Spleen (tissue), 11 donors: Measurements from ENCODE around the gene ADARB2. TPM values are rescaled to one million over a fixed set of nuclear protein-coding genes. Genes with fewer than 3 reads are reported as not detected.

ENCODE experiments used
- DNase-seq: peaks from one replicate; pipeline ENCODE4 v3.0.0-alpha.2; 2020
- H3K27ac ChIP-seq, 8 donors: fragments of 200-600 bp; sonication (generic) in 7 of 8; 1 replicate in 4 of 8; 2 replicates in 4 of 8; pipeline versions ENCODE4 v1.5.0 to v1.8.0; 2016 to 2021; ENCODE audit warnings: inconsistent platforms in 4 of 8, mild to moderate bottlenecking in 4 of 8, moderate library complexity in 1 of 8
- H3K27me3 ChIP-seq, 7 donors: fragments of 200-600 bp; sonication (generic) in 6 of 7; replicated peaks in 1 of 7; 1 replicate in 4 of 7; 2 replicates in 3 of 7; pipeline versions ENCODE4 v1.5.0 to v1.8.0; 2016 to 2021; ENCODE audit warnings: inconsistent platforms in 3 of 7, mild to moderate bottlenecking in 1 of 7
- H3K36me3 ChIP-seq, 6 donors: fragments of 200-600 bp; sonication (generic) in 5 of 6; 1 replicate in 4 of 6; 2 replicates in 2 of 6; pipeline versions ENCODE4 v1.5.0 to v1.8.0; 2016 to 2021; ENCODE audit warnings: inconsistent platforms in 2 of 6
- H3K4me1 ChIP-seq, 6 donors: fragments of 200-600 bp; sonication (generic) in 5 of 6; 1 replicate in 3 of 6; 2 replicates in 3 of 6; pipeline versions ENCODE4 v1.5.0 to v1.8.0; 2016 to 2021; ENCODE audit warnings: inconsistent platforms in 3 of 6
- H3K4me3 ChIP-seq, 8 donors: fragments of 200-600 bp; sonication (generic) in 7 of 8; 1 replicate in 4 of 8; 2 replicates in 4 of 8; pipeline versions ENCODE4 v1.5.0 to v1.8.0; 2016 to 2021; ENCODE audit warnings: inconsistent platforms in 4 of 8, mild to moderate bottlenecking in 4 of 8, moderate library complexity in 2 of 8
- H3K9me3 ChIP-seq, 8 donors: fragments of 200-600 bp; sonication (generic) in 7 of 8; 1 replicate in 4 of 8; 2 replicates in 4 of 8; pipeline versions ENCODE4 v1.5.0 to v1.8.0; 2016 to 2021; ENCODE audit warnings: inconsistent platforms in 4 of 8
- CTCF ChIP-seq, 11 experiments: fragments of 200-600 bp in 7 of 11; fragments of 450-650 bp in 4 of 11; sonication (generic) in 4 of 11; IDR thresholded peaks in 8 of 11; conservative IDR thresholded peaks in 3 of 11; 1 replicate in 7 of 11; 2 replicates in 4 of 11; pipeline versions ENCODE4 v1.4.0 to v1.8.0; 2016 to 2021; ENCODE audit warnings: antibody characterized with exemption in 11 of 11, inconsistent platforms in 4 of 11, mild to moderate bottlenecking in 1 of 11
- POLR2A ChIP-seq, 3 donors: fragments of 450-650 bp; IDR thresholded peaks; one replicate each; pipeline ENCODE4 v1.5.1; 2017; ENCODE audit warnings: antibody characterized with exemption in 3 of 3, mild to moderate bottlenecking in 1 of 3
- POLR2AphosphoS5 ChIP-seq, 3 donors: sonication (generic); formaldehyde crosslinking; IDR thresholded peaks; one replicate each; pipeline ENCODE4 v1.5.1; 2017; ENCODE audit warnings: antibody characterized with exemption in 3 of 3
- WGBS, 5 donors: extraction: QIAGEN DNeasy Blood & Tissue Kit in 3 of 5; methylation state at CpG; one replicate each; pipeline versions ENCODE4 v1.1.5 to v1.1.7; 2013 to 2018; 5-methylcytosine and 5-hydroxymethylcytosine counted together
- intact Hi-C: fragments of 100-400 bp; cut with DNase I; formaldehyde crosslinking; loops from one replicate; pipeline ENCODE4 v1.15.0; 2023; ENCODE audit warnings: low total_unique reads
- polyA plus RNA-seq, 3 donors: library from polyadenylated mRNA; stranded (reverse); fragments of 200-250 nt; gene quantifications; one replicate each; pipeline ENCODE4 v1.2.1, GENCODE V29; 2013
- total RNA-seq, 7 donors: library from RNA; depleted of rRNA in 3 of 7; stranded (reverse); fragments of >200 nt in 3 of 7; fragmentation: NEBNext Ultra II Directional in 4 of 7; extraction: Animal tissue kit (Norgen Biotek cat#: 25700) in 4 of 7; gene quantifications; one replicate each; pipeline versions ENCODE4 v1.1.0 to v1.2.1, GENCODE V29; 2016 to 2021
- donor health status: healthy with polysubstance abuse.
- donor health status: DM: no; HTN: no; CAD: no; lungs with moderate emphysema.
- donor health status: DM: no; HTN: no; CAD: no.
- donor health status: Bipolar disorder and iron deficiency.
- donor health status: healthy.
- donor health status: DM: no; HTN: no; CAD: no.
- donor health status: DM: yes; HTN: yes; CAD: no.

The ADARB2 gene
- total and polyA plus RNA-seq, 10 donors: 0.05 to 8.1 (median 0.96) TPM

GRCh38 chr10:1743141-1743540, 5.8 kb upstream of the ADARB2 start:
- Histone ChIP-seq H3K27ac (no peak overlapping the region), H3K9me3 (peaks cover 0 to 1% (median 0%) of the 10 kb centered on the region in 8 donors), H3K4me1 (peaks cover 0 to 9% (median 1%) of the 10 kb centered on the region in 6 donors), H3K36me3 (no peaks in the 10 kb centered on the region), H3K27me3 (peaks cover 0 to 80% (median 16%) of the 10 kb centered on the region in 7 donors), H3K4me3 (no peak overlapping the region)
- TF ChIP-seq CTCF (IDR thresholded peaks at IDR 0.05 in 8 of 11, conservative IDR thresholded peaks at IDR 0.05 in 3 of 11): no peak
- intact Hi-C loops: no loop called here
- 59 to 78% (median 70%) methylated on average over 10 of the region's 10 CpGs for WGBS, 5 donors
- DNase-seq: no peak

- Histone ChIP-seq H3K36me3 (no peaks in the 10 kb centered on the region), H3K4me3 (no peak overlapping the region), H3K27me3 (peaks cover 0 to 97% (median 30%) of the 10 kb centered on the region in 7 donors), H3K9me3 (no peaks in the 10 kb centered on the region), H3K4me1 (peaks cover 4 to 25% (median 17%) of the 10 kb centered on the region in 6 donors), H3K27ac (no peak overlapping the region)
- no peak for TF ChIP-seq CTCF (IDR thresholded peaks at IDR 0.05 in 8 of 11, conservative IDR thresholded peaks at IDR 0.05 in 3 of 11)
- no peak for TF ChIP-seq POLR2AphosphoS5 (IDR thresholded peaks at IDR 0.05)
- TF ChIP-seq POLR2A (IDR thresholded peaks at IDR 0.05): no peak
- WGBS, 5 donors: 42 to 61% (median 53%) methylated on average over 2 of the region's 2 CpGs
- intact Hi-C loops: no loop called here
- DNase-seq: no peak
Observed at GRCh38 chr10:1741450-1741849, 4.1 kb upstream of the ADARB2 start.

GRCh38 chr10:1739751-1740150, 2.4 kb upstream of the ADARB2 start:
- 60 to 73% (median 63%) methylated on average over 14 of the region's 14 CpGs for WGBS, 5 donors
- no peak for TF ChIP-seq POLR2AphosphoS5 (IDR thresholded peaks at IDR 0.05)
- Histone ChIP-seq H3K36me3 (no peaks in the 10 kb centered on the region), H3K4me3 (no peak overlapping the region), H3K4me1 (peaks cover 4 to 36% (median 22%) of the 10 kb centered on the region in 6 donors), H3K27ac (no peak overlapping the region), H3K27me3 (peaks cover 0 to 98% (median 47%) of the 10 kb centered on the region in 7 donors), H3K9me3 (no peaks in the 10 kb centered on the region)
- intact Hi-C loops: no loop called here
- no peak for DNase-seq

- Histone ChIP-seq H3K4me3 (no peak overlapping the region), H3K4me1 (peaks cover 4 to 36% (median 22%) of the 10 kb centered on the region in 6 donors), H3K27me3 (peaks cover 0 to 98% (median 55%) of the 10 kb centered on the region in 7 donors), H3K27ac (no peak overlapping the region), H3K36me3 (no peaks in the 10 kb centered on the region), H3K9me3 (no peaks in the 10 kb centered on the region)
- no peak for TF ChIP-seq POLR2A (IDR thresholded peaks at IDR 0.05)
- no peak for TF ChIP-seq CTCF (IDR thresholded peaks at IDR 0.05 in 8 of 11, conservative IDR thresholded peaks at IDR 0.05 in 3 of 11)
- no peak for TF ChIP-seq POLR2AphosphoS5 (IDR thresholded peaks at IDR 0.05)
- intact Hi-C loops: no loop called here
- WGBS, 5 donors: 35 to 48% (median 37%) methylated on average over 5 of the region's 5 CpGs
- DNase-seq: no peak
Observed at GRCh38 chr10:1738950-1739349, 1.6 kb upstream of the ADARB2 start.

GRCh38 chr10:1736972-1737221, 428 bp downstream of the ADARB2 start:
- Histone ChIP-seq H3K27ac (no peak overlapping the region), H3K27me3 (peaks cover 0 to 99% (median 71%) of the 10 kb centered on the region in 7 donors), H3K9me3 (no peaks in the 10 kb centered on the region), H3K36me3 (no peaks in the 10 kb centered on the region), H3K4me1 (peaks cover 4 to 36% (median 22%) of the 10 kb centered on the region in 6 donors), H3K4me3 (peak overlapping the region in 7 of 8 donors; percentile 8 to 65 (median 25))
- intact Hi-C loops: no loop called here
- no peak for DNase-seq
- TF ChIP-seq POLR2A (IDR thresholded peaks at IDR 0.05) (no peak), POLR2AphosphoS5 (IDR thresholded peaks at IDR 0.05) (no peak), CTCF (IDR thresholded peaks at IDR 0.05 in 8 of 11, conservative IDR thresholded peaks at IDR 0.05 in 3 of 11) (no peak)
- 0 to 3% (median 2%) methylated on average over 5 to 17 of the region's 17 CpGs for WGBS, 5 donors
